ENCODE data around the gene ZNF839. TPM values are rescaled to one million over a fixed set of nuclear protein-coding genes. Genes with fewer than 3 reads are reported as not detected.

The ZNF839 gene
- total RNA-seq, 1 donor from 2014 or later, result 8.5 TPM

DNA sequence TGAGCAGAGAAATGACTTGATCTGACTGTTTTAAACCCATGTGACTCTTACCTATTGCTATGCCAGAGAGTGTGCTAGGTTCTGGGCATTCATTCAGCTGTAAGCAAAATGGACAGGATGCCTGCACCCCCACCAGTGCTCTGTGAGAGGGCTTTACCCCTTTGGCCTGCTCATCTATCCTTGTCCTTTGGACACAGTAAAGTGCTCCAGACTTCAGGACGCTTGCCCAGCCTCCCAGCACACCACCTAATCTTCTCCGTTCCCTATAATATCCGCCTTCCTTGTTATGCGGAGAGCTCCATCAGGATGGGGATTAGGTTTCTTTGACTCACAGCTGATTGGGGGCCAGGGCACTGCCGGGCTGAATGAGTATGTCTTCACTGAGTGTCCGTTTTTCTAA, 4.4 kb upstream of the ZNF839 start:
- no peak overlapping the region for H3K27ac ChIP-seq
- H3K4me3 ChIP-seq, result no peak overlapping the region
- intact Hi-C loops (cut with DNase I), result no loop called here
- no peaks in the 10 kb centered on the region for H3K9me3 ChIP-seq
- DNase-seq (no peak), ATAC-seq (no peak)
- no peaks in the 10 kb centered on the region for H3K27me3 ChIP-seq (ENCODE audit: low read depth)
- no peaks in the 10 kb centered on the region for H3K36me3 ChIP-seq
- TF ChIP-seq, protein P1, sequence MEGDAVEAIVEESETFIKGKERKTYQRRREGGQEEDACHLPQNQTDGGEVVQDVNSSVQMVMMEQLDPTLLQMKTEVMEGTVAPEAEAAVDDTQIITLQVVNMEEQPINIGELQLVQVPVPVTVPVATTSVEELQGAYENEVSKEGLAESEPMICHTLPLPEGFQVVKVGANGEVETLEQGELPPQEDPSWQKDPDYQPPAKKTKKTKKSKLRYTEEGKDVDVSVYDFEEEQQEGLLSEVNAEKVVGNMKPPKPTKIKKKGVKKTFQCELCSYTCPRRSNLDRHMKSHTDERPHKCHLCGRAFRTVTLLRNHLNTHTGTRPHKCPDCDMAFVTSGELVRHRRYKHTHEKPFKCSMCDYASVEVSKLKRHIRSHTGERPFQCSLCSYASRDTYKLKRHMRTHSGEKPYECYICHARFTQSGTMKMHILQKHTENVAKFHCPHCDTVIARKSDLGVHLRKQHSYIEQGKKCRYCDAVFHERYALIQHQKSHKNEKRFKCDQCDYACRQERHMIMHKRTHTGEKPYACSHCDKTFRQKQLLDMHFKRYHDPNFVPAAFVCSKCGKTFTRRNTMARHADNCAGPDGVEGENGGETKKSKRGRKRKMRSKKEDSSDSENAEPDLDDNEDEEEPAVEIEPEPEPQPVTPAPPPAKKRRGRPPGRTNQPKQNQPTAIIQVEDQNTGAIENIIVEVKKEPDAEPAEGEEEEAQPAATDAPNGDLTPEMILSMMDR (IDR thresholded peaks at IDR 0.05), result no peak
- H3K4me1 ChIP-seq, result peaks cover 40% of the 10 kb centered on the region

DNA sequence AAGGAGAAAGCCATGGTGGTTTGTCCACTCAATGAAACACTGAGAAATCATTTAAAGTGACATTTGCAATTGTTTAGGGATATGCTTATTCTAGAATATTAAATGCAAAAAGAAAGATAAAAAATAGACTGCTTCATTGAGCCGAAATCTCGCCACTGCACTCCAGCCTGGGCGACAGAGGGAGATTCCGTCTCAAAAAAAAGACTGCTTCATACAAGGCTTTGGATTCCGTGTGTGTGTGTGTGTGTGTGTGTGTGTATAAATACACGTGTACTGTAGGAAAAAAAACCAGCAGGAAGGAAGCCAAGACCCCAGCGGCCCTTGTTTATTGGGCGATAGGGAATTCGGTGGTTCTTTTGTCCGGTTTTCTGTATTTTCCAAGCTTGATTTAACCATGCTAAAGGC, 3.2 kb upstream of the ZNF839 start:
- intact Hi-C loops (cut with DNase I), result no loop called here
- Histone ChIP-seq H3K4me3 (peak overlapping the region; percentile 65), H3K27ac (peak overlapping the region; percentile 80), H3K36me3 (no peaks in the 10 kb centered on the region), H3K27me3 (ENCODE audit: low read depth) (no peaks in the 10 kb centered on the region), H3K9me3 (no peaks in the 10 kb centered on the region), H3K4me1 (peaks cover 50% of the 10 kb centered on the region)
- TF ChIP-seq, protein P1 (IDR thresholded peaks at IDR 0.05), result no peak
- DNase-seq, result no peak
- no peak for ATAC-seq

DNA sequence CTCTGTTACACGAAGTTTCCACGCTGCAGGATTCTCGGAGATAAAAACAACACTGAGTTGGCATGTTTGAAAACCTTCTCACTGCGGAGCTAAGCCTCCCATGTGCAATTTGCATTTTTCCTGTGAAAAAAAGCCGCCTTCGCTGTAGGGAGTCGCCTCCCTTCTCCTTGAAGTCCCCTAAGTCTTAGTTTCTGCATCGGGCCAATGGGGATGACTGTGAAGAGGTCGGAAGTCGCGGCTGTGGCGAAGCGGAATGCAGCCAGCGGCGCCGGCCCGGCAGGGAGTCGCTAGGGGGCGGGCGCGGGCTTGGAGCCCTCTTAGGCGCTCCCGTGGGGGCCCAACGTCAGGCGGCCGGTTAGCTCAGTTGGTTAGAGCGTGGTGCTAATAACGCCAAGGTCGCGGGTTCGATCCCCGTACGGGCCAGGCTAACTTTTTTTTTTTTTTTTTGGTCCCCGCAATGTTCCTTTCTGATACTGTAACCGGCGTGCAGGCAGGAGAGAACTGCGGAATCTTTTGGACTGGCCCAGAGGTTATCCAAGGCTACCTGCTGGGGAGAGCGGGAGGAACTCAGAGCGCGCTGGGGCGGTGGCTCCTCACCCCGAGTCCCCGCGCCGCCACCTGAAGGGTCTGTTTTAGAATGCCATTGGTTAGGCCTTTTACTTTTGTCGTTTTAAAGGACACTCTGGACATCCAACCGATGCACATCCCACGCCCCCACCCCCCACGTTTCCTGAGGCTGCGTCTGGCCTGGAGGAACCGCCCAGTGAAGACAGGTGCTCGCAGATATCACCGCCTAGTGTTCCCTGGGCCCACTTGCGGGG, 2.6 kb upstream of the ZNF839 start:
- peak overlapping the region; percentile 80 for H3K27ac ChIP-seq
- H3K27me3 ChIP-seq (ENCODE audit: low read depth), result no peaks in the 10 kb centered on the region
- intact Hi-C loops (cut with DNase I), result no loop called here
- peak overlapping the region; percentile 65 for H3K4me3 ChIP-seq
- H3K36me3 ChIP-seq, result no peaks in the 10 kb centered on the region
- DNase-seq (peak; percentile 94), ATAC-seq (peak; percentile 88 to 89)
- peaks cover 50% of the 10 kb centered on the region for H3K4me1 ChIP-seq
- TF ChIP-seq, protein P1 (IDR thresholded peaks at IDR 0.05), result peak; percentile 82
- H3K9me3 ChIP-seq, result no peaks in the 10 kb centered on the region

DNA sequence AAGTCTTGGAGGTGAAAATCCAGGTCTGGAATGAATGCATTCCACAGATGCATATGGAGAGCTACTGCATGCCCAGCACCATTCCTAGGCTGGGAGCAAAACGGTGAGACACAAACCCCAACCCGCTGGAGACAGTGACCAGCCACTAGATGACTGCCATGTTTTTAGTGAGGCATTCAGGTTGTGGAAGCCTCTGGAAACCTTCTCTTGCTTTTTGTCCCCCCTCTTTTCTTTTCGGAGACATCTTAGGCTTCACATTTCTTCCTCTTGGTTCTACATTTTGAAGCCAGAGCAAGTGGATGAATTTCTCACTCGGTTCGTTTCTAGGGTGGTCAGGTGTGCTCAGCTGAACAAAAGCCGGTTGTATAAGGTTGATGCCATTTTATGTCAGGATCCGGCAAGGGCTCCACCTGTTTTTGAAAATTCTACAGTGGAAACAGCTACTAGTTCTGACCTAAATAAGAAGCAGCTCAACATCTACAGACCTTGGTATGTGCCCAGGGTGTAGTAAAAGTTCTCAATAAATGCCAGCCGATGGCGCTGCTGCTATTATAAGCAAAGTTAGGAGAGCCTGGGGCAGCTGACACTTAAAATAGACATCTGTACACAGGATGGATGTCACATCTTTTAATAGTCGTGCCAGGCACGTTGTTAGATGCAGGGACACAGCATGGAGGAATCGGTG, 1.8 kb upstream of the ZNF839 start:
- H3K36me3 ChIP-seq, result no peaks in the 10 kb centered on the region

DNA sequence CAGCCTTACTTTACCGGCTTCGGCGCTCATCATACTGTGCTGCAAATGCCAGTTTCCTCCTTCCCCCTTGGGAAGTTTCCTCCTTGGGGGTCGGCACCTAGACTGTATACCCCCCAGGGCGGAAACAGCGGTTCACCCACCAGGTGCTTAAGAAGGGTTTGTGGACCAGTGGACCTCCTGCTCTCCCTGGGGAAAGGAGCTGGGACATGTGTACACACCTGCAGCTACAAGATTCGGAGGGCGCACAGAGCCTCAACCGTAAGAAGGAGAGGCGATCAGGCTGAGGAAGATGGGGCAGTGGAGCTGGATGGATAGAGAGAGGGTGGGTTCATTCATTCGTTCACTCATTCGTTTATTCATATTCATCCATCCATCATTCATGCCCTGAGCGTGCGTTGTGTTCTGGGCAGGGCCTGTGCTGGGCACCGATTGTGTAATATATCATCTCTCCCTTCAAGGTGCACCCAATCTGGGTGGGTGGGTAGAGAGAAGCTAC, 717 bp upstream of the ZNF839 start:
- Histone ChIP-seq H3K9me3 (no peaks in the 10 kb centered on the region), H3K27me3 (ENCODE audit: low read depth) (no peaks in the 10 kb centered on the region), H3K27ac (peak overlapping the region; percentile 97), H3K4me3 (peak overlapping the region; percentile 82), H3K36me3 (no peaks in the 10 kb centered on the region), H3K4me1 (peaks cover 54% of the 10 kb centered on the region)
- ATAC-seq (no peak), DNase-seq (no peak)
- TF ChIP-seq, protein P1 (IDR thresholded peaks at IDR 0.05), result no peak
- intact Hi-C loops (cut with DNase I), result no loop called here

More for the DNA sequence above, 1.8 kb upstream of the ZNF839 start:
- Histone ChIP-seq H3K9me3 (no peaks in the 10 kb centered on the region), H3K4me1 (peaks cover 50% of the 10 kb centered on the region), H3K27ac (peak overlapping the region; percentile 80), H3K4me3 (peak overlapping the region; percentile 65), H3K27me3 (ENCODE audit: low read depth) (no peaks in the 10 kb centered on the region)
- intact Hi-C loops (cut with DNase I), result no loop called here
- no peak for DNase-seq
- TF ChIP-seq, protein P1 (IDR thresholded peaks at IDR 0.05), result no peak
- ATAC-seq, result no peak

Data from lower lobe of right lung (tissue), 2 donors.